NT2/D1 (cell line): ENCODE data around the gene GPR156.

Source experiments
- YY1 ChIP-seq: IDR thresholded peaks from 2 replicates; pipeline ENCODE4 v1.6.1; 2011; ENCODE audit not compliant: insufficient read length, insufficient read depth
- ZNF274 ChIP-seq: IDR thresholded peaks from 2 replicates; pipeline ENCODE4 v1.6.1; 2011; ENCODE audit warnings: mild to moderate bottlenecking, low read depth, low read length

DNA sequence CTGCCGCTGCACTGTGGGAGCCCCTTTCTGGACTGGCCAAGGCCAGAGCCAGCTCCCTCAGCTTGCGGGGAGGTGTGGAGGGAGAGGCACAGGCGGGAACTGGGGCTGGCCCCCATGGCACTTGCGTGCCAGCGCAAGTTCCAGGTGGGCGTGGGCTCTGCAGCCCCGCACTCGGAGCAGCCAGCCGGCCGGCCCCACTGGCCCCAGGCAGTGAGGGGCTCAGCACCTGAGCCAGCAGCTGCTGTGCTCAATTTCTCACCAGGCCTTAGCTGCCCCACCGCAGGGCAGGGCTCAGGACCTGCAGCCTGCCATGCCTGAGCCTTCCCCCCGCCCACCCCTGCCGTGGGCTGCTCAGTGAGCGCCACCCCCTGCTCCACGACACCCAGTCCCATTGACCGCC lies 4.6 kb upstream of the GPR156 start:
- TF ChIP-seq YY1 (no peak), ZNF274 (no peak)
